Measurements from ENCODE around the gene NEMP2.
"Not testable (repeated sequence)": the region's sequence is repeated elsewhere in the genome, so short reads cannot be mapped to it uniquely, and the experiment has no call there.

NEMP2 gene

DNA sequence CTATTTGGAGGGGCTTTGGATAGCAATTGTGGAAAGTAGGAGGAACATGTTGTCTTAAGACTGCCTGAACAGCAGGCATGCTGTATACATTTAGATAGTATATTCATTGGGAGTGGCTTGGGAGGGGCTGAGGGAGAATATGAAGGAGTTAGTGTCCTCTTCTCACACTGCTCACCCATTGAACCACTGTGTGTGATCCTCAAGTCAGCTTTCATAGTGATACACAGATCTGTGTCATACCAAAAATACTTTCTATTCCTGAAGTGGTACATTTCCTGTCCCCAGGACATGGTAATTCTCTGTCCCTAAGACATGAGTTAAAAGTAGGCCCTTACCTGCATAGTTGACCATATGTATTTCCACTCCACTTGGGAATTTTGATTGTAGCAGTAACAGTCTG lies 9.6 kb downstream of the NEMP2 start:
- no peak for DNase-seq (ENCODE audit: low read depth)

DNA sequence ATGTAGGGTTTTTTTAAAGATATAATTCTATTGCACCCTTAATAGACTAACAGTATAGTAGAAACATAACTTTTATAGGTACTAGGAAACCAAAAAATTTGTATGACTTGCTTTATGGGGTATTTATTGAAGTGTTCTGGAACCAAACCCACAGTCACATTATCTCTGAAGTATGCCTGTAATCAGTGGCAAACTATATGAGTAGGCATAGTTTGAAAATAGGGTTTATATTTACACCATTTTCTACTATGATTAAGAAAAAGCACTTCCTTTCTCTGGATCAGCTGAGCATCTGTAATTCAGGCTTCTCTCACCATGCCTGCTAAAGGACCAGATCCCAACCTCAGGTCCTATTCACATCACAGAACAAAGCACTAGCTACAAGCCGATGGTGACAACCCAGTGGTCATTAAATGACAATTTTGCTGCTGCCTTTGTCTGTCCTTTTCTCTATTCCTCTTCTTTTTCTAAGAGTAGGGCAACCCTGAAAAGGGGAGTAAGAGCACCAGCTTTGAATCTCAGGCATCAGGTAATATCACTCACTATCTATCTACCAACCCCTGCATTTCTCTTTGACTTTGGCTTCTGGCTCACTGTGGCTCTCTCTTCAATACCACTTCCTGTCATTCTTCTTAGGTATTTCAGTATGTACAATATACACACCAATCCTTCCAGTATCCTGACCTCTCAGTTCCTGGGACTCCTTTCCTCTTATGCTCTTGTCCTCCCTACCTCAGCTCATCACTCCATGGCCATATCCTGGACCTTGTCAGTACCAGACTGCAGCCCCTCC lies 14.4 kb downstream of the NEMP2 start:
- DNase-seq (ENCODE audit: low read depth): no peak

DNA sequence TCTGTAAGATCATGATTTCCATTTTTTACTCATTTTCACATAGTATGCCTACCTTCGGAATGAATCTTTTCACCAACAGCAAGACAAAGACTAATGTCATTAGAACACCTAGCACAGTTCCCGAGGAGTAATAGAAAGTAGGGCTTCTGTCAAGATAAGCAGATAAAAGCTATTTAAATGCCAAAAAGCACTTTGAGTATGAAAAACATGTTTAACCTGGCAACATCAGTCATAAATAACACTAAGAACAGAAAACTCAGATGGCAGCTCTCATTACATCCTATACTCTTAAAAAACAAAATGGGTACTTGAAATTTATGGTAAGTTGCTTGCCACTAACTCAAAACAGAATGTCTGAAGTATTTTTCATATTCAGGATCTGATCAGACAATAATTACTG lies 17.1 kb downstream of the NEMP2 start:
- no peak for DNase-seq (ENCODE audit: low read depth)

DNA sequence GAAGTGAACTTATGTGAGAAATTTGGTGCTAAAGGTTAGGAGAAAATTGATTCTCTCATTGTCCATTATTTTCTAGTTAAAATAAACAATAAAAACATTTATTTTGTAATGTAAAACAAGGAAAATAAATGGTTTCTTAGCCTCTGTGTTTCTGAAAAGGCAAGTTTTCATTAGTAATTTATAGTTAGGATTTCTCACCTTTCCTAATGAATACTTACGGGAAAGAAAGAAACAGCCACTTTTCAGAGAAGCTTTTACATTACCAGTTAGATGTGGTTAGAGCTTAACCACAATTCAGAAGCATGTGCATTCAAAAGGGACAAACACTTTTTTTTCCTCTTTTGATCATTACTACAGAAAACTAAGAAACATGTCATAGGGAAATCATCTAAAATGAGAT lies 18.8 kb downstream of the NEMP2 start:
- DNase-seq (ENCODE audit: low read depth): no peak

DNA sequence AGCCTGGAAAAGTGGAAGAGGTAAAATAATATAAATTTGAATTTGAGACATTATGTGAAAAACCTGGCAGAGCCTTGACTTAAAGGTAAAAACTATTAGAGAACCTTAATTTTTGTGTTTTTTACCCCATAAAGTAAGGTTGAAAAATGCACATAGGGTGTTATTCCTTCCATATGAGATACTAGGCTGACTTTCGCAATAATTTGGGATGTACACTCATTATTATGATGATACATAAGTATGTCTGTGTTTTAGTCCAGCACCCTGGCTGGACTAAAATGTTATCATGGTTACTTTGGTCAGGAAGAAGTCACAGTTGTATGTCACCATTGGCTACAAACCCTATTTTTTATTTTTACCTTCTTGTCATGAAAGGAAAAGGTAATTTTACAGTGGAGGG lies 19.8 kb downstream of the NEMP2 start:
- DNase-seq (ENCODE audit: low read depth): no peak

DNA sequence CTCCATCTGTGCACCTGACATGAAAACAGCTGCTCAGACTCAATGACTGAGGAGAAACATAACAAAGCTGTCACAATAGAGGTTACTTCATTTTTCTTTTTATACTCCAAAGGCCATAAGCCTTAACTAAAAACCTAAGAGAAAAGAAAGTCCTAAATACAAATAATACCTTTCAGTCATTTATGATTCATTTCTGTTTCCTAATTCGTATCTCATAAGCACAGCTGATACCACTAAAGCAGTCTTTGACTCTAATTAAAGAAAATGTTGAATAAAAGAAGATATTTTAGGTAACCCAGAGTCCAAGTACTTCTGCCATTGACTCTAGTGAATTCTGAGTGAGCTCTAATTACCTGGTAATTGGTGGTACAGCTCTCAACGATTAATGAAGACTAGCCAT lies 20.6 kb downstream of the NEMP2 start:
- no peak for DNase-seq (ENCODE audit: low read depth)

DNA sequence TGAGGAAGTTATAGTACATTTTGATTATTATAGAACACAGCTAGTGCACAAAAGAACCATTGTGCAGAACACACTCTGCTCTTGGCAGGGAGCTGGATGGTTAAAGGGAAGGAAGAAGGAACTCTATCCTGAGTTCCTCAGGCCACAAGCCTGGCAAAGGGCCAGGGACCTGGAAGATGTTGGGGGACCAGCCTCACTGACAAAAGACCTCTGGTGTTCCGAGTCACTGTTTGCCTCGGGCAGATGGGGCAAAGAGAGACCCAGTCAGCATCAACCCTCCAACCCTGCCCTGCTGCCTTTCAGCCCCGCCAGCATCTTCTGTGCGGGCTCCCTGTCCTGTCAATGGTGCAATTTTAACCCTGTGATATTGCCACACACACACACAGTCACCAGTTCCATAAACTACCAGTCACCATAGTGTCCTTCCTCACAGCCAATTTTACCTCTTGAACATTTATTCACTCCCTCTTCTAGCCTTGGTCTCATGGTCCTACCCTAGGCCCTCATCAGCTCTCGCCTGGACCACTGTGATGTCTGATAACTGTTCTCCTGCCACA lies 21.9 kb downstream of the NEMP2 start:
- DNase-seq (ENCODE audit: low read depth): no peak

DNA sequence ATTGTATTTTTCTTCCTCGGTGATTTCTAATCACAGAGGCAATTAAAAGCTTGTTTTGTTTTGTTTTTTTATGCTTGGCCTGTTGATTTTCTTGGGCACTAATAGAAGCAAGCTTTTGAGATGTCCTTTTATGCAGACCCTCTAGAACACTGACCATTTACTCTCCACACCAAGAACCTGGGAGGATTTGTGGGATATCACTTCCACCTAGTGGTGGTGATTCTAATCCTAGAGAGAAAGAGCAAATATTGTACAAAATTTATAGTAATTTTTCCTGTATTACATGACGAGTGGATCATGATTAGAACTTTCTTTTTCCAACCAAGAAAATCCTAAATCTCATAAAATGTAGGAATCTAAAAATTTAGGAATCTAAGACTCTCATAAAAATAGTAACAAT lies 23.4 kb downstream of the NEMP2 start:
- no peak for DNase-seq (ENCODE audit: low read depth)

DNA sequence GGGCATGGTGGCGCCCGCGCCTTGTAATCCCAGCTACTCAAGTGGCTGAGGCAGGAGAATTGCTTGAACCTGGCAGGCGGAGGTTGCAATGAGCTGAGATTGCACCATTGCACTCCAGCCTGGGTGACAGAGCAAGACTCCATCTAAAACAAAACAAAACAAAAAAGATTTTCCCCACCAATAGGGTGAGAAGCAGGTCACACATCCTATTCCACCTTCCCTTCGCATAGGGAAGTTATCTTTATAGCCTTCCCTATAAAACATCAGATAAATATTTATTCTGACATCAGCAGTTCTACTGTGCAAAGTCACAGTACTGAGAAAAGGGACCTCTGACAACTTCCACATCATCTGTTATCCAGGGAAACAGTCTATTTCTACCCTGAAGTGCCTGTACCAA lies 24.6 kb downstream of the NEMP2 start:
- not testable (repeated sequence) for DNase-seq (ENCODE audit: low read depth)

DNA sequence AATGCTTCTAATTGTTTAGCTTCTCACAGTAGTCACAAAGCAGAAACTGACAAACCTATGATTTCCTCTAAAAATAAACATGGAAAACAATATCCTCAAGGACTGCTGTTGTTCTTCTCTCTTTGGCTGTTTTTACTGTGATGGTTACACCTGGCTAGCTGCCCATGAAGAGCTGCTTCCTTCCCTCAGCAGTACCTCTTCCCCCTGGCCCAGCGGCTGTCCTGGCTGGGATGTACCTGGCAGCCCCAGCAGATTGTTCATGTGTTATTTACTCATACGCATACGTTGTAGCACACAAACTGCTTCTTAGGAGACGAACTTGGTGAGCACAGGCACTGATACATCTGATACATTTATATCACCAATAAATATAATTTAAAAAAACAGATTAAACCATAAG lies 27.4 kb downstream of the NEMP2 start:
- no peak for DNase-seq (ENCODE audit: low read depth)

DNA sequence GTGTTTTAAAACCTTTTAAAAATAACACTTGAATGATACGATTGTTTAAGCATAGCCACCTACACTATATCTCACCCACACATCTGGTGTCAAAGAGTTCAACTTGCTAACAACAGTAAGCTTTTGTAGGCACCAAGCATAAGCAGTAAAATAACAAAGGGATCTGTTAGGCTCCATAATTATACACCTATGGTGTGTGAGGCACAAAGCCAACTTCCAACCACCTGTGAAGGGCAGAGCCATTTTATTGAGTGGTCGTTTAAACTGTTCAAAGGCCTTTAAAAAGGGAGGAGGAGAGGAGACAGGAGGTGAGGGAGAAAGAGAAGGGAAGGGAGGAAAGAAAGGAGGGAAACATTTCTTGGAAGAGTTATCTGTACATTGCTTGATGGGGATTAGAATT lies 27.9 kb downstream of the NEMP2 start:
- no peak for DNase-seq (ENCODE audit: low read depth)

DNA sequence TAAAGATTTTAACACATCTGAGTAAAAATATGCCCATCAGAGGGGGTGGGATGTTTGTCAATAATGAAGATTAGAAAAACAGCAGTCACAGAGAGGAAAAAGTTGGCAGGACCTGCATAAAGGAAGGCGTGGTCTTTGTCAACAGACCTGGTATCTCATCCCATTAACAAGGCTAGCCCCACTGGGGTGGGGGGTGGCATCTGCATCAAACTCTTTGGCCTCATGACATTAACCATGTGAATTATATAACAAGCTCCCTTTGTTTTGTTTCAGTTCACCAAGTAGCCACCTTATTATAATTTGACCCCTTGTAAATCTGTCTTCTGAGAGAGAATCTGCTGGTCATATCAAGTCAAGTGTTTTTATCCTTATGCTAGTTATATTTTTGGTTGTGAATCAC lies 28.8 kb downstream of the NEMP2 start:
- DNase-seq (ENCODE audit: low read depth): no peak

DNA sequence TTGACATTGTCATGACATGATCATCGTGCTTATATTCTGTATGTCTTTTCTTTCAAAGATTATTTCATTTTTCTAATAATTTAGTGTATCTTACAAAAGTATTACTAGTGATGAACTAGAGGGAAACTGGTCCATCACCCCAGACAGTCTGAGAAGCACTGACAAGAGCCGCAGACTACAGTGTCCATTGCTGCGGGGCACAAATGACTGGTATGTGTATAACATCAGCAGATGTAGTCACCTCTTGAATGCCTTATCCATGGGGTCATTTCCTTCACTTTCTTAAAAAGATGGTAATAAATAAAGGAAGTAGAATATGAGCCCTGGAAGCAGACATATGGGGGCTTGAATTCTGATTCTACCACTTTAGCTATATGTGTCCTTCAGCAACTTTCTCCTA lies 29.6 kb downstream of the NEMP2 start:
- DNase-seq (ENCODE audit: low read depth): no peak

DNA sequence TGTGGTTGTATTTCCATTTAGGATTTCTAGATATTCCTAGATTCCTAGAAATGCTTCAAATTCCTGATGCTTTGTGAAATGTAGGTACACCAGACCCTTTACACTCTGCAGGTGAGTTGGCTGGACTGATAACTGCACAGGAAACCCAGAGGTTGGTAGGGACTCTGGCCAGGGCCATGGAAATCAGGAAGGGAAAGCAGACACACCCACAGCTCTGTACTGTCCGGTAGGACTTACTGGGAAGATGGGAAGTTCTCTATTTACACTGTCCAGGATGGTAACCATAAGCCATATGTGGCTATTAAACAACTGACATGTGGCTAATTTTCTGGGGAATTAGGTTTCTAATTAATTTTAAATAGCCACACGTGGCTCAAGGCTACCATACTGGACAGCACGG lies 31.4 kb downstream of the NEMP2 start:
- no peak for DNase-seq (ENCODE audit: low read depth)

DNA sequence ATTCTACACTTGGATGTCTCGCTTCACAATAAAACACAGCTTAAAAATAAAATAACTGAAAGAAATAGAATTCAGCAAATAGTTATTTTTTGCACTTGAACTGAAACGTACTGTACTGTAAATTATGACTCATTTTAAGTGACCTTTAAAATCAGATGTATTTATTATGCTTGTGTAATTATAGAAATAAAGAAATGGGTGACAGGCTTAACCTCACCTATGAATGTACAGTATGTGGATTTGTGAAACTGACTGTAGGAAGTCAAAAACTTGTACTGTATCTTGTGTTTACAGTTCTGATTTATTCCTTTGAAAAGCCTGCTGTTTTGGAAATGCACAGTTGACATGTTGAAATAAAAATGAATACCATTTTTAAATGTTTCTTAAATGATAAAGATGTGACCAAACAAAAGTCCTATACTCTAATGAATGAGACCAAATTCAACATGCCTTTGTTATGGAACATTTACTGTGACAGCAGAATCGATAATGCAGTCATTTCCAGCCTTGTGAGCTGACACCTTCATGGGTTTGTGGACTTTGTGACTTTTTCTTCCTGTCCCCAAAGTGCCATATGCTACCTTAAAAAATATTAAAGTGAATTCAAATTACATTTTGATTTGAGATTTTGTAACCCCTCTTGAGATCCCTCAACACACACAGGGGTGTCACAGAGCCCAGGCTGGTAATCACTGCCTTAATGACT lies 32.7 kb downstream of the NEMP2 start:
- no peak for DNase-seq (ENCODE audit: low read depth)

DNA sequence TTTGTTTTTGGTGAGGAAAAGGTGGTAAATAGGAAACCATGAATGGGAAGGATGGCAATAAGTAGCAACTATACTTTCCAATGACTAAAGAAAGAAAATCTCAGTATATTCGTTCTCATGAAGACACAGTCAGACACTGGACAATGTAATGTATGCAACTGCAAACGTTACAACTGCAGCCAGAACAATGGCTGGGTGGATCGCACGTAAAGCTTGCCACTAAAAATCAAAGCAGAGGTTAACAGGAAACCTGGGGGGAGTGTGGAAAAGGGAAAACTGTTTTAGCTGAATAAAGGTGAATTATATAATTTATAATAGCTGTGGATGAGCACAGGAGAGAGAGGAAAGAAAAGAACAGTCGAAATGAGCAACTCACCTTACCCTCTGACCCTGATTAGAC lies 33.3 kb downstream of the NEMP2 start:
- DNase-seq (ENCODE audit: low read depth): no peak

DNA sequence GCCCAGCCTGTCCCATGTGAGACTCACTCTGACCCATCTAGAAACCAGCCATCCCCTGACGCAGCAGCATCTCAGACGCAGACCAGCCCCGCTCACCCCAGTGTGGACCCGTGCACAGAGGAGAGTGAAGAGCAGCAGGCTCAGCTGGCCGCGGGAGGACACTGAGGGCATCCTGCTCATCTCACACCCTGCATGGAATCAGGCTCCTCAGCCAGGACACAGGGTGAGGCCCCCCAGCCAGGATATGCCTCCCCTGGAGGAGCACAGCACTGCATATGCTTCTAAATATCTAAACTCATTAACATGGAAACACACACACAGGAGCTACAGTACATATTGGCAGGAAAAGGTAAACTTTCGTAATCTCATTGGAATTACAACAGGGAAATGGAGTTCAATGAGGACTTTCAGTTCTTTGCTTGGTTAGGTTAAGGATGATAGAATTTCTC lies 34.4 kb downstream of the NEMP2 start:
- DNase-seq (ENCODE audit: low read depth): no peak

DNA sequence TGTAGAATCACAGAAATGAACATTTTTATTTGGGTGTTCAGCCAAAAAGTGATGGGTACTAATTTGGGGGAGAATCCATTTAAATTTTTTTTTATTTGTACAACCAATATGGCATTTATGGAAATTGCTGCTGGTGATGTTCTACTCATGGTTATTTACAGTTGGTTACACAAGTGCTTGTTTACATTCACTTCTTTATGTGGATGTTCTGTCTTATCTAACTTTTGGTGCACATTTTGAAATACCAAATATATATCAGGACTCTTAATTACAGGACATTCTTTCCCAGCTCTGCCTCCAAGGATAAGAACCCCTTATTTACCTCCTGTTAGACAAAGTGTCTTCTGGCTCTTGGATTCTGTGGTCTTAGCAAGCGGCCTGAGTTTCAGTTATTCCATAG lies 35.2 kb downstream of the NEMP2 start:
- DNase-seq (ENCODE audit: low read depth): no peak

DNA sequence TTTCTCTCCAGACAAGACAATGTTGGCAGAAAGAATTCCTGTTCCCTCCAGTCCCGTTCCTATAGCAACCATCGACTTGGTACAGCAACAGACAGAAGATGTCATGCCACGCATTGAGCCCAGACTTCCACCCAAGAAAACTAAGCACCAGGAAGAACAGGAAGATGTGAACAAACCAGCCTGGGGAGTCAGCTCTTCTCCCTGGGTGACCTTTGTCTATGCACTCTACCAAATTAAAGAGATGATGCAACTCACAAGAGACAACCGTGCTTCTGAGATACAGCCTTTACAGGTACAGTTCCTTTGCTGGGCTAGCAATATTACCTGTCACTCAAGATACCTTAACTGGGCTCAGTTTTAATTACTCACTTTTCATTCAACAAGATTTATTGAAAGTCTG lies 37.1 kb downstream of the NEMP2 start:
- DNase-seq (ENCODE audit: low read depth): no peak

DNA sequence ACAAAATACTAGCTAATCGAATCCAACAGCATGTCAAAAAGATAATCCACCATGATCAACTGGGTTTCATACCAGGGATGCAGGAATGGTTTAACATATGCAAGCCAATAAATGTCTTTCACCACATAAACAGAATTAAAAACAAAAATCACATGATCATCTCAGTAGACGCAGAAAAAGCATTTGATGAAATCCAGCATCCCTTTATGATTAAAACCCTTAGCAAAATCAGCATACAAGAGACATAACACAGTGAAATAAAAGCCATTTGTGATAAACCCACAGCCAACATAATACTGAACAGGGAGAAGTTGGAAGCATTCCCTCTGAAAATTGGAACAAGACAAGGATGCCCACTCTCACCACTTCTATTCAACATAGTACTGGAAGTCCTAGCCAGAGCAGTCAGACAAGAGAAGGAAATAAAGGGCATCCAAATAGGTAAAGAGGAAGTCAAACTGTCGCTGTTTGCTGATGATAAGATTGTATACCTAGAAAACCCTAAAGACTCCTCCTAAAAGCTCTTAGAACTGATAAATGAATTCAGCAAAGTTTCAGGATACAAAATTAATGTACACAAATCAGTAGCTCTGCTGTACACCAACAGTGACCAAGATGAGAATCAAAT lies 39.8 kb downstream of the NEMP2 start:
- DNase-seq (ENCODE audit: low read depth): not testable (repeated sequence)

DNA sequence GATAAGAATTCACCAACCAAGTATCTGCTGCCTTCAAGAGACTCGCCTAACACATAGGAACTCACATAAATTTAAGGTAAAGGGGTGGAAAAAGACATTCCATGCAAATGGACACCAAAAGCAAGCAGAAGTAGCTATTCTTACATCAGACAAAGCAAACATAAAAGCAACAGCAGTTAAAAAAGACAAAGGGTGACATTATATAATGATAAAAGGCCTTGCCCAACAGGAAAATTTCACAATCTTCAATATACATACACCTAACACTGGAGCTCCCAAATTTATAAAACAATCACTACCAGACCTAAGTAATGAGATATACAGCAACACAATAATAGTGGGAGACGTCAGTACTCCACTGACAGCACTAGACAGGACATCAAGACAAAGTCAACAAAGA lies 41.4 kb downstream of the NEMP2 start:
- no peak for DNase-seq (ENCODE audit: low read depth)

DNA sequence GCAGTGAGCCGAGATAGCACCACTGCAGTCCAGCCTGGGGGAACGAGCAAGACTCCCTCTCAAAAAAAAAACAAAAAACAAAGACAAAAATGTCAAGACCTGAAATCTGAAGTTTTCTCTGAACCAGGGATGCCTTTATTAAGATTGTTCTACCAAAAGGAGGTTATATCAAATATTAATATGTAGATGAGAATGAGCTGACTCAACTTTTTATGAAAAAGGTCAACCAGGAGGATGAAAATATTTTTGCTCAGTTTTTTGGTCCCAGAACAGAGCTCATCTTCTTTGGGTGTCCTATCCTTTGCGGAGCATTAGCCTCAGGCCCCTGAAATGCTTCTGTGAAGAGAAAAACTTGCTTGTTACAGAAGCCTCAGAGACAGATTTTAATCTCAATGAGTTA lies 44.0 kb downstream of the NEMP2 start:
- DNase-seq (ENCODE audit: low read depth): no peak

DNA sequence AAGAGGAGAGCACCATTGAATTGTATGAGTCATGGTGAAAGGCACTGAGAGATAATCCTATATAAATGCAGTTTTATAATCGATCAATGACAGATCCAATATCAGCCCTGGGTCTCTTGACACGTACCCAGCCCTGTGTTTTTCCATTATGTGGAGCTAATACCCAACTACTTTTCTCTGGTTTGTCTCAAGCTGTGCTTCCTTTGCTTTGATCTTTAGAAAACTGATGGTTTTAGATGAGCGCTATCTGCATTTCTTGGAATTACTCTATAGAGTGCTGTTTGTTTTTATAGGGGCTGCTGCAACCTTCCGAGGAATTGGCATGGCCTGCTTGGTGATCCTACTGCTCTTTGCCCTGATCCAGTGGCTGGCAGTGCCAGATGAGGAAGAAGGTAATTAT lies 45.0 kb downstream of the NEMP2 start:
- no peak for DNase-seq (ENCODE audit: low read depth)

Data from stimulated activated CD8-positive, alpha-beta memory T cell treated with anti-CD3 and anti-CD28 coated beads, Interleukin-15, amount 100 ng/mL, for 24 hours (primary cell).